ENCODE results near the gene CTH.

Gene CTH

GRCh38 chr1:70487910-70488665 is 77.0 kb downstream of the CTH start:
- H3K4me3 ChIP-seq (ENCODE audit: low read depth, low read length): no peak overlapping the region
- DNase-seq: peak; percentile 75
- no peaks in the 10 kb centered on the region for H3K27me3 ChIP-seq (ENCODE audit: insufficient read depth, low read depth, severe bottlenecking)
- H3K9me3 ChIP-seq (ENCODE audit: severe bottlenecking): no peaks in the 10 kb centered on the region
- peak; percentile 96 for TF ChIP-seq CTCF (IDR thresholded peaks at IDR 0.05; ENCODE audit: low read depth, low read length)
- peak overlapping the region; percentile 25; the same call in 1 of the 2 replicates for H3K27ac ChIP-seq
- no peaks in the 10 kb centered on the region for H3K36me3 ChIP-seq

Measured in WERI-Rb-1 (cell line).